ENCODE measurements around the gene ZMYND8.

- TF ChIP-seq CTCF (conservative IDR thresholded peaks at IDR 0.05) (no peak), ZFX (IDR thresholded peaks at IDR 0.05) (no peak)
Observed at GRCh38 chr20:47266847-47267515, 89.5 kb downstream of the ZMYND8 start.
